ENCODE measurements around the gene CPM.
A peak's percentile ranks its signal among the peaks of the same experiment; 100 is the strongest.

The CPM gene

GRCh38 chr12:68919581-68920239 lies 13.3 kb downstream of the CPM start:
- H3K27me3 ChIP-seq (ENCODE audit: control insufficient read depth, insufficient read depth, low read length) = no peaks in the 10 kb centered on the region
- H3K9me3 ChIP-seq (replicated peaks; ENCODE audit: low read length) = no peaks in the 10 kb centered on the region
- H3K4me3 ChIP-seq (ENCODE audit: low read length) = no peak overlapping the region
- no peak overlapping the region for H3K9ac ChIP-seq (ENCODE audit: low read depth, low read length)
- no peak overlapping the region for H3K4me2 ChIP-seq (ENCODE audit: low read length)
- peaks cover 15% of the 10 kb centered on the region for H3K4me1 ChIP-seq (ENCODE audit: control insufficient read depth, insufficient read depth, low read length)
- H3K36me3 ChIP-seq (ENCODE audit: insufficient read depth, low read length) = no peaks in the 10 kb centered on the region

GRCh38 chr12:68918960-68919359 lies 14.0 kb downstream of the CPM start:
- Histone ChIP-seq H3K27me3 (ENCODE audit: control insufficient read depth, insufficient read depth, low read length) (no peaks in the 10 kb centered on the region), H3K9ac (ENCODE audit: low read depth, low read length) (no peak overlapping the region), H3K4me3 (ENCODE audit: low read length) (no peak overlapping the region), H3K4me2 (ENCODE audit: low read length) (no peak overlapping the region), H3K4me1 (ENCODE audit: control insufficient read depth, insufficient read depth, low read length) (peaks cover 17% of the 10 kb centered on the region), H3K9me3 (replicated peaks; ENCODE audit: low read length) (no peaks in the 10 kb centered on the region), H3K36me3 (ENCODE audit: insufficient read depth, low read length) (no peaks in the 10 kb centered on the region)

- no peaks in the 10 kb centered on the region for H3K9me3 ChIP-seq (replicated peaks; ENCODE audit: low read length)
- H3K36me3 ChIP-seq (ENCODE audit: insufficient read depth, low read length) = no peaks in the 10 kb centered on the region
- no peaks in the 10 kb centered on the region for H3K27me3 ChIP-seq (ENCODE audit: control insufficient read depth, insufficient read depth, low read length)
- H3K4me1 ChIP-seq (ENCODE audit: control insufficient read depth, insufficient read depth, low read length) = peaks cover 35% of the 10 kb centered on the region
- H3K4me3 ChIP-seq (ENCODE audit: low read length) = peak overlapping the region; percentile 33
- peak overlapping the region; percentile 87 for H3K9ac ChIP-seq (ENCODE audit: low read depth, low read length)
- H3K4me2 ChIP-seq (ENCODE audit: low read length) = peak overlapping the region; percentile 69
These were observed 17.9 kb downstream of the CPM start for GRCh38 chr12:68915055-68915454.

GRCh38 chr12:68913682-68914081 lies 19.3 kb downstream of the CPM start:
- Histone ChIP-seq H3K4me3 (ENCODE audit: low read length) (no peak overlapping the region), H3K9ac (ENCODE audit: low read depth, low read length) (peak overlapping the region; percentile 87), H3K4me1 (ENCODE audit: control insufficient read depth, insufficient read depth, low read length) (peaks cover 38% of the 10 kb centered on the region), H3K27me3 (ENCODE audit: control insufficient read depth, insufficient read depth, low read length) (no peaks in the 10 kb centered on the region), H3K9me3 (replicated peaks; ENCODE audit: low read length) (no peaks in the 10 kb centered on the region), H3K4me2 (ENCODE audit: low read length) (peak overlapping the region; percentile 69), H3K36me3 (ENCODE audit: insufficient read depth, low read length) (no peaks in the 10 kb centered on the region)

- Histone ChIP-seq H3K9me3 (replicated peaks; ENCODE audit: low read length) (no peaks in the 10 kb centered on the region), H3K4me3 (ENCODE audit: low read length) (no peak overlapping the region), H3K9ac (ENCODE audit: low read depth, low read length) (no peak overlapping the region), H3K4me2 (ENCODE audit: low read length) (no peak overlapping the region), H3K36me3 (ENCODE audit: insufficient read depth, low read length) (no peaks in the 10 kb centered on the region), H3K27me3 (ENCODE audit: control insufficient read depth, insufficient read depth, low read length) (no peaks in the 10 kb centered on the region), H3K4me1 (ENCODE audit: control insufficient read depth, insufficient read depth, low read length) (peaks cover 38% of the 10 kb centered on the region)
These were observed 20.1 kb downstream of the CPM start for GRCh38 chr12:68912916-68913315.

GRCh38 chr12:68911197-68911718 lies 21.7 kb downstream of the CPM start:
- Histone ChIP-seq H3K4me1 (ENCODE audit: control insufficient read depth, insufficient read depth, low read length) (peaks cover 38% of the 10 kb centered on the region), H3K36me3 (ENCODE audit: insufficient read depth, low read length) (peaks cover 3% of the 10 kb centered on the region), H3K4me3 (ENCODE audit: low read length) (no peak overlapping the region), H3K4me2 (ENCODE audit: low read length) (no peak overlapping the region), H3K9me3 (replicated peaks; ENCODE audit: low read length) (no peaks in the 10 kb centered on the region), H3K9ac (ENCODE audit: low read depth, low read length) (no peak overlapping the region), H3K27me3 (ENCODE audit: control insufficient read depth, insufficient read depth, low read length) (no peaks in the 10 kb centered on the region)

GRCh38 chr12:68910128-68910527 lies 22.8 kb downstream of the CPM start:
- peaks cover 3% of the 10 kb centered on the region for H3K36me3 ChIP-seq (ENCODE audit: insufficient read depth, low read length)
- no peaks in the 10 kb centered on the region for H3K9me3 ChIP-seq (replicated peaks; ENCODE audit: low read length)
- no peak overlapping the region for H3K9ac ChIP-seq (ENCODE audit: low read depth, low read length)
- peaks cover 30% of the 10 kb centered on the region for H3K4me1 ChIP-seq (ENCODE audit: control insufficient read depth, insufficient read depth, low read length)
- H3K4me2 ChIP-seq (ENCODE audit: low read length) = no peak overlapping the region
- H3K27me3 ChIP-seq (ENCODE audit: control insufficient read depth, insufficient read depth, low read length) = no peaks in the 10 kb centered on the region
- no peak overlapping the region for H3K4me3 ChIP-seq (ENCODE audit: low read length)

GRCh38 chr12:68908076-68908475 lies 24.9 kb downstream of the CPM start:
- Histone ChIP-seq H3K4me3 (ENCODE audit: low read length) (no peak overlapping the region), H3K9ac (ENCODE audit: low read depth, low read length) (no peak overlapping the region), H3K4me2 (ENCODE audit: low read length) (no peak overlapping the region), H3K4me1 (ENCODE audit: control insufficient read depth, insufficient read depth, low read length) (peaks cover 12% of the 10 kb centered on the region), H3K36me3 (ENCODE audit: insufficient read depth, low read length) (peaks cover 3% of the 10 kb centered on the region), H3K27me3 (ENCODE audit: control insufficient read depth, insufficient read depth, low read length) (no peaks in the 10 kb centered on the region), H3K9me3 (replicated peaks; ENCODE audit: low read length) (no peaks in the 10 kb centered on the region)

GRCh38 chr12:68905733-68906132 lies 27.2 kb downstream of the CPM start:
- H3K4me1 ChIP-seq (ENCODE audit: control insufficient read depth, insufficient read depth, low read length) = peaks cover 9% of the 10 kb centered on the region
- no peak overlapping the region for H3K4me3 ChIP-seq (ENCODE audit: low read length)
- no peak overlapping the region for H3K9ac ChIP-seq (ENCODE audit: low read depth, low read length)
- H3K4me2 ChIP-seq (ENCODE audit: low read length) = no peak overlapping the region
- peaks cover 3% of the 10 kb centered on the region for H3K36me3 ChIP-seq (ENCODE audit: insufficient read depth, low read length)
- H3K27me3 ChIP-seq (ENCODE audit: control insufficient read depth, insufficient read depth, low read length) = no peaks in the 10 kb centered on the region
- no peaks in the 10 kb centered on the region for H3K9me3 ChIP-seq (replicated peaks; ENCODE audit: low read length)

- Histone ChIP-seq H3K27me3 (ENCODE audit: control insufficient read depth, insufficient read depth, low read length) (no peaks in the 10 kb centered on the region), H3K9me3 (replicated peaks; ENCODE audit: low read length) (no peaks in the 10 kb centered on the region), H3K4me1 (ENCODE audit: control insufficient read depth, insufficient read depth, low read length) (peaks cover 8% of the 10 kb centered on the region), H3K9ac (ENCODE audit: low read depth, low read length) (no peak overlapping the region), H3K4me2 (ENCODE audit: low read length) (no peak overlapping the region), H3K4me3 (ENCODE audit: low read length) (no peak overlapping the region), H3K36me3 (ENCODE audit: insufficient read depth, low read length) (peaks cover 3% of the 10 kb centered on the region)
These were observed 28.5 kb downstream of the CPM start for GRCh38 chr12:68904351-68904962.

- H3K27me3 ChIP-seq (ENCODE audit: control insufficient read depth, insufficient read depth, low read length) = no peaks in the 10 kb centered on the region
- H3K4me1 ChIP-seq (ENCODE audit: control insufficient read depth, insufficient read depth, low read length) = peaks cover 17% of the 10 kb centered on the region
- H3K9me3 ChIP-seq (replicated peaks; ENCODE audit: low read length) = no peaks in the 10 kb centered on the region
- H3K9ac ChIP-seq (ENCODE audit: low read depth, low read length) = no peak overlapping the region
- H3K4me3 ChIP-seq (ENCODE audit: low read length) = no peak overlapping the region
- no peak overlapping the region for H3K4me2 ChIP-seq (ENCODE audit: low read length)
- H3K36me3 ChIP-seq (ENCODE audit: insufficient read depth, low read length) = peaks cover 3% of the 10 kb centered on the region
These were observed 29.5 kb downstream of the CPM start for GRCh38 chr12:68903511-68903910.

- peaks cover 37% of the 10 kb centered on the region for H3K4me1 ChIP-seq (ENCODE audit: control insufficient read depth, insufficient read depth, low read length)
- no peak overlapping the region for H3K4me3 ChIP-seq (ENCODE audit: low read length)
- no peak overlapping the region for H3K9ac ChIP-seq (ENCODE audit: low read depth, low read length)
- H3K9me3 ChIP-seq (replicated peaks; ENCODE audit: low read length) = no peaks in the 10 kb centered on the region
- no peaks in the 10 kb centered on the region for H3K27me3 ChIP-seq (ENCODE audit: control insufficient read depth, insufficient read depth, low read length)
- no peaks in the 10 kb centered on the region for H3K36me3 ChIP-seq (ENCODE audit: insufficient read depth, low read length)
- no peak overlapping the region for H3K4me2 ChIP-seq (ENCODE audit: low read length)
These were observed 31.4 kb downstream of the CPM start for GRCh38 chr12:68901551-68901950.

Data from skeletal muscle satellite cell (primary cell).